DND-41 (cell line): Measurements from ENCODE around the gene RNF225.

Experiments
- ATAC-seq: fragments of 200-7000 bp; cut with Tn5 transposase; 3 replicates; pipeline ENCODE4 v1.9.1; 2021; ENCODE audit warnings: low read depth; ENCODE audit not compliant: insufficient read depth
- DNase-seq: peaks from one replicate; pipeline ENCODE4 v3.0.0-alpha.2; 2020
- H2AFZ ChIP-seq: 2 replicates; pipeline ENCODE4 v1.6.0; 2012; ENCODE audit warnings: low read depth, low read length
- H3K27ac ChIP-seq: 2 replicates; pipeline ENCODE4 v1.5.1; 2012; ENCODE audit warnings: low read length, inconsistent platforms
- H3K27me3 ChIP-seq: fragments of 200-600 bp; sonication (generic); 2 replicates; pipeline ENCODE4 v1.6.0; 2012; ENCODE audit warnings: low read length, mild to moderate bottlenecking, inconsistent platforms; ENCODE audit not compliant: insufficient read depth, poor library complexity
- H3K36me3 ChIP-seq: 2 replicates; pipeline ENCODE4 v1.5.1; 2012; ENCODE audit warnings: low read length, inconsistent platforms; ENCODE audit not compliant: insufficient read depth
- H3K4me1 ChIP-seq: 2 replicates; pipeline ENCODE4 v1.5.1; 2012; ENCODE audit warnings: mild to moderate bottlenecking, low read length; ENCODE audit not compliant: insufficient read depth
- H3K4me2 ChIP-seq: 2 replicates; pipeline ENCODE4 v1.6.0; 2012; ENCODE audit warnings: mild to moderate bottlenecking, moderate library complexity, low read length, inconsistent platforms; ENCODE audit not compliant: insufficient read depth
- H3K4me3 ChIP-seq, 2 experiments: fragments of 200-600 bp in 1 of 2; shearing (Covaris generic) in 1 of 2; 2 replicates each; pipeline ENCODE4 v1.5.1; 2012 to 2016; ENCODE audit warnings: inconsistent platforms in 2 of 2, low read length in 2 of 2, mild to moderate bottlenecking in 2 of 2, low read depth in 1 of 2, moderate library complexity in 1 of 2
- H3K79me2 ChIP-seq: 2 replicates; pipeline ENCODE4 v1.6.0; 2012; ENCODE audit warnings: low read length, inconsistent platforms; ENCODE audit not compliant: insufficient read depth
- H3K9ac ChIP-seq: 2 replicates; pipeline ENCODE4 v1.6.0; 2012; ENCODE audit warnings: low read depth, mild to moderate bottlenecking, inconsistent platforms, low read length, moderate library complexity
- H3K9me3 ChIP-seq: 2 replicates; pipeline ENCODE4 v1.5.1; 2012; ENCODE audit warnings: low read length, moderate library complexity, mild to moderate bottlenecking, inconsistent platforms; ENCODE audit not compliant: insufficient read depth, severe bottlenecking
- H4K20me1 ChIP-seq: 2 replicates; pipeline ENCODE4 v1.6.0; 2012; ENCODE audit warnings: low read length; ENCODE audit not compliant: insufficient read depth
- CTCF ChIP-seq: IDR thresholded peaks from 2 replicates; pipeline ENCODE4 v1.5.1; 2012; ENCODE audit warnings: borderline replicate concordance, low read length, moderate library complexity, mild to moderate bottlenecking; ENCODE audit not compliant: poor library complexity, severe bottlenecking; ENCODE audit errors: extremely low read depth
- EZH2 ChIP-seq: IDR thresholded peaks from 3 replicates; pipeline ENCODE4 v1.6.1; 2012; ENCODE audit warnings: borderline replicate concordance, low read depth, mild to moderate bottlenecking, moderate library complexity, low read length, inconsistent platforms; ENCODE audit not compliant: severe bottlenecking

The RNF225 gene

GRCh38 chr19:58416604-58417003 lies 21.1 kb downstream of the RNF225 start:
- Histone ChIP-seq H3K9ac (no peak overlapping the region), H3K79me2 (peaks cover 5% of the 10 kb centered on the region), H3K4me2 (no peak overlapping the region), H3K27me3 (no peaks in the 10 kb centered on the region), H3K4me3 (no peak overlapping the region), H3K36me3 (peaks cover 54% of the 10 kb centered on the region), H3K27ac (no peak overlapping the region), H4K20me1 (0 out of 2 replicates have a peak, but pooled peaks cover 9% of the 10 kb centered on the region), H3K9me3 (no peaks in the 10 kb centered on the region), H3K4me1 (no peaks in the 10 kb centered on the region), H2AFZ (no peak overlapping the region)
- DNase-seq (no peak), ATAC-seq (no peak)
- TF ChIP-seq EZH2 (no peak), CTCF (no peak)

- Histone ChIP-seq H3K36me3 (peaks cover 54% of the 10 kb centered on the region), H4K20me1 (0 out of 2 replicates have a peak, but pooled peaks cover 9% of the 10 kb centered on the region), H3K4me1 (no peaks in the 10 kb centered on the region), H3K9me3 (no peaks in the 10 kb centered on the region), H3K4me3 (no peak overlapping the region), H3K9ac (no peak overlapping the region), H3K4me2 (no peak overlapping the region), H3K27me3 (no peaks in the 10 kb centered on the region), H3K79me2 (peaks cover 5% of the 10 kb centered on the region), H2AFZ (no peak overlapping the region), H3K27ac (no peak overlapping the region)
- DNase-seq = no peak
- TF ChIP-seq CTCF (no peak), EZH2 (no peak)
- ATAC-seq = no peak
Measured at GRCh38 chr19:58417071-58417470, 21.6 kb downstream of the RNF225 start.

- Histone ChIP-seq H3K79me2 (no peaks in the 10 kb centered on the region), H3K4me2 (no peak overlapping the region), H3K9ac (no peak overlapping the region), H3K4me1 (no peaks in the 10 kb centered on the region), H3K27me3 (no peaks in the 10 kb centered on the region), H3K9me3 (no peaks in the 10 kb centered on the region), H3K36me3 (no peaks in the 10 kb centered on the region), H2AFZ (no peak overlapping the region), H3K4me3 (no peak overlapping the region), H3K27ac (no peak overlapping the region), H4K20me1 (no peaks in the 10 kb centered on the region)
- TF ChIP-seq EZH2 = no peak
- DNase-seq (no peak), ATAC-seq (no peak)
Measured at GRCh38 chr19:58428617-58429016, 33.2 kb downstream of the RNF225 start.

GRCh38 chr19:58429745-58430144 lies 34.3 kb downstream of the RNF225 start:
- no peaks in the 10 kb centered on the region for H3K79me2 ChIP-seq
- H3K9me3 ChIP-seq = no peaks in the 10 kb centered on the region
- H3K4me1 ChIP-seq = no peaks in the 10 kb centered on the region
- no peaks in the 10 kb centered on the region for H3K36me3 ChIP-seq
- no peak overlapping the region for H3K4me3 ChIP-seq
- DNase-seq (no peak), ATAC-seq (no peak)
- no peak overlapping the region for H3K4me2 ChIP-seq
- TF ChIP-seq EZH2 (no peak), CTCF (no peak)
- H2AFZ ChIP-seq = no peak overlapping the region
- no peak overlapping the region for H3K27ac ChIP-seq
- H4K20me1 ChIP-seq = no peaks in the 10 kb centered on the region
- H3K9ac ChIP-seq = no peak overlapping the region
- no peaks in the 10 kb centered on the region for H3K27me3 ChIP-seq
